GM12891 (cell line): Measurements from ENCODE around the gene ADAMTS17.

Source experiments
- DNase-seq: peaks from one replicate; pipeline ENCODE4 v3.0.0; 2011; ENCODE audit warnings: low spot score; ENCODE audit not compliant: insufficient read length
- FAIRE-seq: peaks from 2 replicates; lab custom pipeline; 2011; peaks lifted over from hg19 to GRCh38; lab: Jason Lieb, UNC
- PAX5 ChIP-seq: IDR thresholded peaks from 2 replicates; pipeline ENCODE4 v1.6.1; 2011; ENCODE audit warnings: low read length, moderate library complexity, mild to moderate bottlenecking; ENCODE audit not compliant: insufficient read depth, severe bottlenecking
- POLR2A ChIP-seq: IDR thresholded peaks from 2 replicates; pipeline ENCODE4 v1.6.1; 2011; ENCODE audit warnings: low read depth, low read length, control low read depth
- POLR2AphosphoS5 ChIP-seq: IDR thresholded peaks from 2 replicates; pipeline ENCODE4 v1.6.1; 2011; ENCODE audit warnings: low read depth, low read length, control low read depth
- POU2F2 ChIP-seq: IDR thresholded peaks from 2 replicates; pipeline ENCODE4 v1.6.1; 2011; ENCODE audit warnings: low read depth, mild to moderate bottlenecking, control low read depth, low read length, moderate library complexity
- SPI1 ChIP-seq: IDR thresholded peaks from 2 replicates; pipeline ENCODE4 v1.6.1; 2011; ENCODE audit warnings: low read depth, low read length, control low read depth
- TAF1 ChIP-seq: IDR thresholded peaks from 2 replicates; pipeline ENCODE4 v1.6.1; 2011; ENCODE audit warnings: low read depth, low read length, control low read depth

Gene ADAMTS17

GRCh38 chr15:100022806-100023205 lies 319.0 kb downstream of the ADAMTS17 start:
- TF ChIP-seq TAF1 (no peak), POU2F2 (no peak), SPI1 (no peak), POLR2A (no peak), PAX5 (no peak), POLR2AphosphoS5 (no peak)
- DNase-seq (no peak), FAIRE-seq (no peak)

- TF ChIP-seq PAX5 (no peak), POLR2AphosphoS5 (no peak), POLR2A (no peak), SPI1 (no peak), POU2F2 (no peak), TAF1 (no peak)
- FAIRE-seq (no peak), DNase-seq (no peak)
These were observed 319.4 kb downstream of the ADAMTS17 start for GRCh38 chr15:100022391-100022790.

GRCh38 chr15:100021653-100022052 lies 320.1 kb downstream of the ADAMTS17 start:
- TF ChIP-seq POLR2AphosphoS5 = no peak
- TF ChIP-seq POLR2A = no peak
- no peak for TF ChIP-seq POU2F2
- no peak for TF ChIP-seq PAX5
- TF ChIP-seq SPI1 = no peak
- TF ChIP-seq TAF1 = no peak
- FAIRE-seq (no peak), DNase-seq (no peak)

GRCh38 chr15:100020614-100021013 lies 321.2 kb downstream of the ADAMTS17 start:
- TF ChIP-seq TAF1 (no peak), POLR2A (no peak), PAX5 (no peak), SPI1 (no peak), POLR2AphosphoS5 (no peak), POU2F2 (no peak)
- DNase-seq (no peak), FAIRE-seq (no peak)

- DNase-seq (no peak), FAIRE-seq (no peak)
These were observed 321.6 kb downstream of the ADAMTS17 start for GRCh38 chr15:100020189-100020588.

GRCh38 chr15:100019601-100020000 lies 322.2 kb downstream of the ADAMTS17 start:
- FAIRE-seq (no peak), DNase-seq (no peak)

More at GRCh38 chr15:100020189-100020588, 321.6 kb downstream of the ADAMTS17 start:
- no peak for TF ChIP-seq SPI1

GRCh38 chr15:100018191-100018590 lies 323.6 kb downstream of the ADAMTS17 start:
- FAIRE-seq (no peak), DNase-seq (no peak)
- no peak for TF ChIP-seq POU2F2
- no peak for TF ChIP-seq SPI1
- TF ChIP-seq PAX5 = no peak
- no peak for TF ChIP-seq POLR2A
- TF ChIP-seq POLR2AphosphoS5 = no peak
- TF ChIP-seq TAF1 = no peak

More at GRCh38 chr15:100019601-100020000, 322.2 kb downstream of the ADAMTS17 start:
- no peak for TF ChIP-seq POU2F2
- TF ChIP-seq PAX5 = no peak
- TF ChIP-seq SPI1 = no peak
- no peak for TF ChIP-seq POLR2A
- no peak for TF ChIP-seq TAF1
- TF ChIP-seq POLR2AphosphoS5 = no peak

GRCh38 chr15:100017140-100017539 lies 324.6 kb downstream of the ADAMTS17 start:
- DNase-seq (no peak), FAIRE-seq (no peak)
- TF ChIP-seq POLR2A (no peak), POLR2AphosphoS5 (no peak), PAX5 (no peak), SPI1 (no peak), TAF1 (no peak)

GRCh38 chr15:100016632-100017031 lies 325.1 kb downstream of the ADAMTS17 start:
- no peak for FAIRE-seq
- no peak for DNase-seq
- TF ChIP-seq PAX5 = no peak
- no peak for TF ChIP-seq POLR2AphosphoS5
- TF ChIP-seq POU2F2 = no peak
- no peak for TF ChIP-seq TAF1
- TF ChIP-seq SPI1 = no peak
- TF ChIP-seq POLR2A = no peak

- DNase-seq (no peak), FAIRE-seq (no peak)
- no peak for TF ChIP-seq PAX5
- no peak for TF ChIP-seq TAF1
- TF ChIP-seq POU2F2 = no peak
- no peak for TF ChIP-seq POLR2A
- no peak for TF ChIP-seq POLR2AphosphoS5
- TF ChIP-seq SPI1 = no peak
These were observed 330.5 kb downstream of the ADAMTS17 start for GRCh38 chr15:100011235-100011634.
